Measurements from ENCODE around the gene IL31RA.

- TF ChIP-seq ZNF274 (IDR thresholded peaks at IDR 0.05; ENCODE audit: insufficient read depth, insufficient read length) = no peak
- TF ChIP-seq PAX8 (IDR thresholded peaks at IDR 0.05) = no peak
- TF ChIP-seq CTCF (IDR thresholded peaks at IDR 0.05 in 2 of 3, conservative IDR thresholded peaks at IDR 0.05 in 1 of 3; ENCODE audit: control insufficient read depth in 2 of 3, extremely low read depth in 1 of 3, insufficient read depth in 1 of 3, low read depth in 3 of 3, low read length in 3 of 3) = no peak
- no peak for TF ChIP-seq POLR2A (IDR thresholded peaks at IDR 0.05; ENCODE audit: low read depth, low read length)
- no peak for TF ChIP-seq NR2C2 (IDR thresholded peaks at IDR 0.05; ENCODE audit: borderline replicate concordance, control insufficient read depth, insufficient read length, low read depth)
- no peak for TF ChIP-seq USF2 (IDR thresholded peaks at IDR 0.05; ENCODE audit: borderline replicate concordance, low read depth, low read length)
- no peak for TF ChIP-seq PKNOX1 (IDR thresholded peaks at IDR 0.05)
- no peak for TF ChIP-seq TAF1 (IDR thresholded peaks at IDR 0.05; ENCODE audit: borderline replicate concordance, low read depth, low read length)
Observed at GRCh38 chr5:55915783-55916182, 64.6 kb downstream of the IL31RA start.

Measured in GM12878 (cell line).